HFFc6 (cell line): Measurements from ENCODE around the gene CBFA2T2. TPM values are rescaled to one million over a fixed set of nuclear protein-coding genes. Genes with fewer than 3 reads are reported as not detected.

Experiments
- DNase-seq: peaks from one replicate; pipeline ENCODE4 v3.0.0-alpha.2; 2018
- H3K27ac Mint-ChIP-seq: 2 replicates; pipeline ENCODE4 v1.8.0; 2020; ENCODE audit warnings: mild to moderate bottlenecking, mixed read lengths
- H3K27me3 Mint-ChIP-seq: 2 replicates; pipeline ENCODE4 v1.8.0; 2021; ENCODE audit warnings: mild to moderate bottlenecking, moderate library complexity, mixed read lengths; ENCODE audit not compliant: insufficient read depth
- H3K36me3 Mint-ChIP-seq: 2 replicates; pipeline ENCODE4 v1.8.0; 2021; ENCODE audit warnings: low read depth, mixed read lengths
- H3K4me1 Mint-ChIP-seq: 2 replicates; pipeline ENCODE4 v1.8.0; 2020; ENCODE audit warnings: low read depth, mixed read lengths
- H3K4me3 Mint-ChIP-seq: 2 replicates; pipeline ENCODE4 v1.8.0; 2020; ENCODE audit warnings: mild to moderate bottlenecking, moderate library complexity, mixed read lengths
- H3K9me3 Mint-ChIP-seq: 2 replicates; pipeline ENCODE4 v1.8.0; 2020; ENCODE audit warnings: mild to moderate bottlenecking, mixed read lengths
- total RNA-seq, 6 experiments: library from RNA; stranded (reverse); fragmentation: NEBNext Ultra II Directional; extraction: Animal tissue kit (Norgen Biotek cat#: 25700); gene quantifications; 2 replicates in 1 of 6; 3 replicates in 5 of 6; pipeline ENCODE4 v1.2.3, GENCODE V29; 2021
- TF ChIP-seq, protein P1 (sequence below): fragments of 200-600 bp; sonication (generic); IDR thresholded peaks from 2 replicates; pipeline ENCODE4 v1.5.0; 2021; ENCODE audit warnings: antibody characterized with exemption, mild to moderate bottlenecking

Gene CBFA2T2
- total RNA-seq, 6 experiments from 2014 or later = 7.0 to 9.1 (median 8.0) TPM

DNA sequence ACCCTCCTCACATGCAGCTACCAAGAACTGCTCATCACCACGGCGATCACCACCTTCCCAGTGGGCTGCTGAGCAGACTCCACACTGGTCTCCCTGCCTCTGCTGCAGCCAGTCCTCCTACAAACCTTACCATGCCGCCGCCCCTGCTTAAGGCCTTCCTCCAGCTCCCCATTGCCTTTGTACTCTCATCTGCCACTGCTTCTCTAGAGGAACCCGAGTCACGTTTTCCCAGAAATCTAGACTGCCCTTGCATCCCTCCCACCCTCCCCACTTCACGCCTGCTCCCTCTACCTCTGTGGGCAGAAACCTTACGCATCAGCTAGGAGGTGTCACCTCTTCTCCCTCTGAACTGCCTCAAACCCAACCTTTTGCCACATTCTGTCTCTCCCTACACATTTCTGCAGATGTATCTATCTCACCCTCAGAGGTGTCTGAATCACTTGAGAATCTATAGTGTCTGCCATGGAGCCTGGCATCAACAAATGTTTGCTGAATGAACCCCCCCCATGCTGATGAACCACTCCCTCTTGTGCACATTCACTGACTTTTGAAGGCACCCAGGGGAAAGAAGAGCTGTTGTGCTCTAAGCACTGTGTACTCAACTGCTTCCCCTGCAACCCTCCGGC lies 191.9 kb downstream of the CBFA2T2 start:
- peaks cover 3% of the 10 kb centered on the region for H3K27me3 Mint-ChIP-seq
- no peaks in the 10 kb centered on the region for H3K9me3 Mint-ChIP-seq
- H3K4me3 Mint-ChIP-seq = no peak overlapping the region
- H3K36me3 Mint-ChIP-seq = no peaks in the 10 kb centered on the region
- DNase-seq = no peak
- no peak overlapping the region for H3K27ac Mint-ChIP-seq
- peaks cover 44% of the 10 kb centered on the region for H3K4me1 Mint-ChIP-seq
- TF ChIP-seq, protein P1, sequence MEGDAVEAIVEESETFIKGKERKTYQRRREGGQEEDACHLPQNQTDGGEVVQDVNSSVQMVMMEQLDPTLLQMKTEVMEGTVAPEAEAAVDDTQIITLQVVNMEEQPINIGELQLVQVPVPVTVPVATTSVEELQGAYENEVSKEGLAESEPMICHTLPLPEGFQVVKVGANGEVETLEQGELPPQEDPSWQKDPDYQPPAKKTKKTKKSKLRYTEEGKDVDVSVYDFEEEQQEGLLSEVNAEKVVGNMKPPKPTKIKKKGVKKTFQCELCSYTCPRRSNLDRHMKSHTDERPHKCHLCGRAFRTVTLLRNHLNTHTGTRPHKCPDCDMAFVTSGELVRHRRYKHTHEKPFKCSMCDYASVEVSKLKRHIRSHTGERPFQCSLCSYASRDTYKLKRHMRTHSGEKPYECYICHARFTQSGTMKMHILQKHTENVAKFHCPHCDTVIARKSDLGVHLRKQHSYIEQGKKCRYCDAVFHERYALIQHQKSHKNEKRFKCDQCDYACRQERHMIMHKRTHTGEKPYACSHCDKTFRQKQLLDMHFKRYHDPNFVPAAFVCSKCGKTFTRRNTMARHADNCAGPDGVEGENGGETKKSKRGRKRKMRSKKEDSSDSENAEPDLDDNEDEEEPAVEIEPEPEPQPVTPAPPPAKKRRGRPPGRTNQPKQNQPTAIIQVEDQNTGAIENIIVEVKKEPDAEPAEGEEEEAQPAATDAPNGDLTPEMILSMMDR = no peak

DNA sequence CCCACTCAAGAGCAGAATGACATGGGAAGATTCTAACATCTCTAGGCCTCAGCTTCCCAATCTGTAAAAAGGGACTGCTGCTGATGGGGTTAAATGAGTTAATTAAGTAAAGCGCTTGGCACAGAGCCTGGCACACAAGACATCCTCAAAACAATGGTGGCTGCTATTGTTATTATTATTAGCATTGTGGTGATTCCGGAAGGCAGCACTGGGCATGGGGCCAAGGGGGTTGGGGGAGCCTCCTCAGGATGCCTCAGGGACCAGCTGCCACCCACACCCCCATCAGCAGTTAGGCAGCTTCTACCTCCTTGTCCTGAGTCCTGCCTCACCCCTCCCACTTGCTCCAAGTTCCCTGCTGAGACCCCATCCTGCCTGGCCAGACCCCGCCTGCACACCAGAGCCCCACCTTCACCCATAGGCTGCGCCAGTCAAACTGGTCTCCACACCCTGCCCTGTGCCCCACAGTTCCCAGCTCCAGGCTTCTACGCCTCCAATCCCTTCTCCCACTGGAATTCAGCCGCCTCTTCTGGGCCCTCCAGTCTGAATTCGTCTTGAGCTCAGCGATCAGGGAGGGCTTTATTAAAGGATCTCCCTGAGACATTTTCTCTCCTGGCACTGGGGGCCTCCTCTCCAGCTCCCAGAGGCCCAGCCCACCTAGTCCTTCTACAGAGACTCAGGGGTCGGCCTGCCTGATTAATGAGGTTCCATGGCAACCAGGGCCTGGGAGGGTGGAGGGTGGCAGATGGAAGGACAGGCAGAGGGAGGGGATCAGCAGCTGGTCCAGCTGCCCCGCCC lies 194.8 kb downstream of the CBFA2T2 start:
- H3K4me1 Mint-ChIP-seq = peaks cover 47% of the 10 kb centered on the region
- DNase-seq = no peak
- TF ChIP-seq, protein P1 = no peak
- H3K27ac Mint-ChIP-seq = peak overlapping the region; percentile 82
- no peaks in the 10 kb centered on the region for H3K9me3 Mint-ChIP-seq
- H3K27me3 Mint-ChIP-seq = peaks cover 3% of the 10 kb centered on the region
- no peaks in the 10 kb centered on the region for H3K36me3 Mint-ChIP-seq
- H3K4me3 Mint-ChIP-seq = peak overlapping the region; percentile 89

DNA sequence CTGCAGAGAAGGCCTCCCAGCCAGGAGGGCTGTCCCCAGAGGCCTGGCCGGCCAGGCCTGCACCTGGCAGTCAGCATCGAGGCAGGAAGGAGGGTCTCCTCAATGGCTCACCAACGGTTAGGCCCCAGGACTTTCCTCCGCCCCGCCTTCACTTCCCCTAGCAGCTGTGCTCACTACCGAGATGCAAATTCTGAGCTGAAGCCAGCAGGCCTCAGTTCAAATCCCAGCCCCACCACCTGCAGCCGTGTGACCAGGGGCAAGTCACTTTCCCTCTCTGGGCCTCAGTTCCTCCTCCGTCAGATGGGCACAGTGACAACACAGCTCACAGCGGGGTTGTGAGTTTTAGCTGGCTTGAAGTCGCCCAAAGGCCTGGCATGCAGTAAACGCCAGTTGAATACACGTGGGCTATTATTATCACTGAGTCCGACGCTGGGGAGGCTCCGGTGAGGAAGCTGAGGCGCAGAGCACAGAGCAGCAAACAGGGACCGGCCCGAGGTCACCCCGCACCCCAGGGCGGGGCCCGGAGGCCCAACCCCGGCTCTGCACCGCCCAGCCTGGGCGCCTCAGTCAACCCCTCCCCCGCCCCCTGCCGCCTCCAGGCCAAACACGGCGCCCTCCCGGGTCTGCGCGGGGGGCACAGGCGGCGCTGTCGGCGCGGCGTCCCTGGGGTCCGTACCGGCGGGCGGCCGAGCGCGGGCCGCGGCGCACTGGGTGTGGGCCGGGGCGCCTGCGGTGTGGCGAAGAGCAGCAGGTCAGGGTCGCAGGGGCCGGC lies 195.6 kb downstream of the CBFA2T2 start:
- peaks cover 3% of the 10 kb centered on the region for H3K27me3 Mint-ChIP-seq
- H3K9me3 Mint-ChIP-seq = no peaks in the 10 kb centered on the region
- H3K4me3 Mint-ChIP-seq = peak overlapping the region; percentile 89
- DNase-seq = no peak
- H3K36me3 Mint-ChIP-seq = no peaks in the 10 kb centered on the region
- H3K4me1 Mint-ChIP-seq = peaks cover 53% of the 10 kb centered on the region
- TF ChIP-seq, protein P1 = no peak
- H3K27ac Mint-ChIP-seq = peak overlapping the region; percentile 82

DNA sequence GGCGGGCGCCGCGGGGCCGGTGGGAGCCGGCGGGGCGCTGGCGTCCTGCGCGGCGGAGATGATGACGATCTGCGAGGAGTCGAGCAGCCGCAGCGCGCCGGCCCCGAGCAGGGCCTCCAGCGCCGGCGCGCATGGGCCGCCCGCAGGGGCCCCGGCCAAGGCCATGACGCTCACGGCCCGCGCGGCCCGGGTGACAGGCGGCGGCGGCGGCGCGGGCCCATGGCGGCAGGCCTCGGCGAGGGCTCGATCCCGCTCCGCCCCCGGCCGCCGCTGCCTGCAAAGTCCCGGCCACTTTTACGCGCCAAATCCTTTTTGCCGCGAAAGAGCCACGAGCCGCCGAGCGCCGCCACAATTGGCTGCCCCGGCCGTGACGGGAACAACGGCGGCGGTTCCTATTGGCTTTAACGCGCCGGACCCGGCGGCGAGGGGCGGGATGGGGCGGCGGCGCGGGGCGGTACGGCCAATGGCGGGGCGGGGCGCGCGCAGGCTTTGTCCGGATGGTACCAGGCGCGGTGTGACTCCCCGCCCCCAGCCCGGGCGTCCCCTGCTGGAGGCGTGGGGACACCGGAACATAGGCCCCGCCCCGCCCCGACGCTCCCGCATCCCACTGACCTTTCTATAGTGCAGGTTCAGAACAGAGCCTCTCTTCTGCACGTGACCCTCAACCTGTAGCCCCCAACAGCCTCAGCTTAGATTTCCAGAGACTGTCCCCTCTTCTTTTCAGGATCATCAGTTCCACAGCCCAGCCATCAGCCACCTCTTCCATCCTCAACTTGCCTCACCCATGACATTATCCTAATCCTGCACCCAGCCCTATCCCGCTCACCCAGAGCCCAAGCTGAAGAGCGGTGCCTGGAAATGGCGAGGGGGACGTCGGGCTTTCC lies 196.4 kb downstream of the CBFA2T2 start, which contains the start of gene E2F1:
Gene E2F1 (minus strand): TSS at position 286 of the 884 bp plus-strand sequence. CDS start 121 bp downstream, at position 165.
- Mint-ChIP-seq H3K36me3 (no peaks in the 10 kb centered on the region), H3K4me3 (peak within 1 kb of the TSS; percentile 89), H3K4me1 (peaks cover 44% of the 10 kb centered on the region), H3K27ac (peak within 1 kb of the TSS; percentile 82), H3K9me3 (no peaks in the 10 kb centered on the region), H3K27me3 (peaks cover 3% of the 10 kb centered on the region)
- TF ChIP-seq, protein P1 = peak; percentile 64
- DNase-seq = peak; percentile 90

DNA sequence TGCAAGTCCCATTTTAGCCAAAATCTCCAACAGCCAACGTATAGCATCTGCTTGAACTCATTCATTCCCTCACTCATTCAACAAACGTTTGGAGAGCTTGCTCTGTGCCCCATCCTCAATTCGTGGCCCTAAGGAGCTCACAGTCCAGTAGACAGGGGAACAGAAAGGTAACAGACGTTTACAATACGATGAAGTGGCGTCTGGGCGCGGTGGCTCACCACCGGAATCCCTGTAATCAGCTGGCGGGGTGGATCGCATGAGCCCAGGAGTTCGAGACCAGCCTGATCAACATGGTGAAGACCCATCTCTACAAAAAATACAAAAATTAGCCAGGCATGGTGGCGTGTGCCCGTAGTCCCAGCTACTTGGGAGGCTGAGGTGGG lies 197.1 kb downstream of the CBFA2T2 start:
- H3K9me3 Mint-ChIP-seq = no peaks in the 10 kb centered on the region
- peak overlapping the region; percentile 56 for H3K27ac Mint-ChIP-seq
- TF ChIP-seq, protein P1 = no peak
- H3K4me1 Mint-ChIP-seq = peaks cover 38% of the 10 kb centered on the region
- H3K4me3 Mint-ChIP-seq = peak overlapping the region; percentile 81
- peaks cover 3% of the 10 kb centered on the region for H3K27me3 Mint-ChIP-seq
- no peak for DNase-seq
- no peaks in the 10 kb centered on the region for H3K36me3 Mint-ChIP-seq
